ENCODE data around the gene VARS1.
"Not testable (repeated sequence)": the region's sequence is repeated elsewhere in the genome, so short reads cannot be mapped to it uniquely, and the experiment has no call there.

Gene VARS1

GRCh38 chr6:31819871-31820299 lies 24.3 kb upstream of the VARS1 start:
- H3K9ac ChIP-seq (ENCODE audit: low read length) = no peak overlapping the region
- no peak overlapping the region for H3K4me3 ChIP-seq (ENCODE audit: low read length)
- H3K9me3 ChIP-seq (ENCODE audit: control insufficient read depth, low read length) = no peaks in the 10 kb centered on the region
- no peaks in the 10 kb centered on the region for H3K27me3 ChIP-seq (ENCODE audit: control insufficient read depth, insufficient read depth, low read length)
- peaks cover 47% of the 10 kb centered on the region for H3K4me1 ChIP-seq (ENCODE audit: control insufficient read depth, insufficient read depth, low read length)
- no peaks in the 10 kb centered on the region for H3K36me3 ChIP-seq (ENCODE audit: control insufficient read depth, insufficient read depth, low read length)

DNA sequence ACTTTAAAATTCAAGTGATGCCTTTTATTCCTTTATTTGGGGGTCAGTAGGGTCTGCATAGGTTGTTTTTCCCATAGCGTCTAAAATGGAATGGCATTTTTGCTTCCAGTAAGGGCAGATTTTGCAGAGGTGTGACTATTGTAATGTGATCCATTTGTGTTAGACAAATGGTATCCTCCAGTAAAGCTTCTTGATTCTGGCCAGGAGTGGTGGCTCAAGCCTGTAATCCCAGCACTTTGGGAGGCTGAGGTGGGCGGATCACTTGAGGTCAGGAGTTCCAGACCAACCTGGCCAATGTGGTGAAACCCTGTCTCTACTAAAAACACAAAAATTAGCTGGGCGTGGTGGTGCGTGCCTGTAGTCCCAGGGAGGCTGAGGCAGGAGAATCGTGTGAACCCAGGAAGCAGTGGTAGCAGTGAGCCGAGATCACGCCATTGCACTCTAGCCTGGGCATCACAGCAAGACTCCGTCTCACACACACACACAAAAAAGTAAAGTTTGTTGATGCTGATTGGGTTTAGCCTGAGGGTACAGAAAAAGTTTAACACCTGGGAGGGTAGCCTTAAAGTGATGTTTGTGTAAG lies 22.5 kb upstream of the VARS1 start:
- H3K4me1 ChIP-seq (ENCODE audit: control insufficient read depth, insufficient read depth, low read length) = peaks cover 48% of the 10 kb centered on the region
- not testable (repeated sequence) for H3K9me3 ChIP-seq (ENCODE audit: control insufficient read depth, low read length); H3K36me3 ChIP-seq (ENCODE audit: control insufficient read depth, insufficient read depth, low read length); H3K27me3 ChIP-seq (ENCODE audit: control insufficient read depth, insufficient read depth, low read length)
- H3K4me3 ChIP-seq (ENCODE audit: low read length) = peak overlapping the region; percentile 71
- peak overlapping the region; percentile 52 for H3K9ac ChIP-seq (ENCODE audit: low read length)

GRCh38 chr6:31817133-31817928 lies 21.8 kb upstream of the VARS1 start:
- H3K4me1 ChIP-seq (ENCODE audit: control insufficient read depth, insufficient read depth, low read length) = peaks cover 41% of the 10 kb centered on the region
- H3K4me3 ChIP-seq (ENCODE audit: low read length) = peak overlapping the region; percentile 71
- H3K9ac ChIP-seq (ENCODE audit: low read length) = peak overlapping the region; percentile 52

DNA sequence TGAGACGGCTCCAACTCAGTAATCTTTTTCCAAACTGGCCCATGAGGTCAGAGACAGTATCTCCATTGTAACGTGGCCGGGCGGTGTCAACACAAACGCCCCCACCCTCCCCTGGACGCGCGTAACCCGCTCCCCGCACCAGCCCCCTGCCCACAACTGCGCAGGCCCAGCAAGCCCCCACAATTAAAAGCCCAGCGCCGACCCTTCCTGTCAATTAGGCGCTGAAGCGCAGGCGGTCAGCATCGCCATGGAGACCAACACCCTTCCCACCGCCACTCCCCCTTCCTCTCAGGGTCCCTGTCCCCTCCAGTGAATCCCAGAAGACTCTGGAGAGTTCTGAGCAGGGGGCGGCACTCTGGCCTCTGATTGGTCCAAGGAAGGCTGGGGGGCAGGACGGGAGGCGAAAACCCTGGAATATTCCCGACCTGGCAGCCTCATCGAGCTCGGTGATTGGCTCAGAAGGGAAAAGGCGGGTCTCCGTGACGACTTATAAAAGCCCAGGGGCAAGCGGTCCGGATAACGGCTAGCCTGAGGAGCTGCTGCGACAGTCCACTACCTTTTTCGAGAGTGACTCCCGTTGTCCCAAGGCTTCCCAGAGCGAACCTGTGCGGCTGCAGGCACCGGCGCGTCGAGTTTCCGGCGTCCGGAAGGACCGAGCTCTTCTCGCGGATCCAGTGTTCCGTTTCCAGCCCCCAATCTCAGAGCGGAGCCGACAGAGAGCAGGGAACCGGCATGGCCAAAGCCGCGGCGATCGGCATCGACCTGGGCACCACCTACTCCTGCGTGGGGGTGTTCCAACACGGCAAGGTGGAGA lies 19.7 kb upstream of the VARS1 start, which contains the start of the genes HSPA1A and HSPA1L:
Gene HSPA1A, plus strand, starts transcription at position 519 of the 814 bp plus-strand sequence. Its CDS starts 214 bp downstream, at position 733.
Gene HSPA1L, minus strand, starts transcription at position 259 of the 814 bp plus-strand sequence. CDS start 3,311 bp downstream, outside the sequence.
- Histone ChIP-seq H3K9me3 (ENCODE audit: control insufficient read depth, low read length) (no peaks in the 10 kb centered on the region), H3K4me3 (ENCODE audit: low read length) (peak within 1 kb of the TSS; percentile 60), H3K36me3 (ENCODE audit: control insufficient read depth, insufficient read depth, low read length) (no peaks in the 10 kb centered on the region), H3K9ac (ENCODE audit: low read length) (peak within 1 kb of the TSS; percentile 81), H3K27me3 (ENCODE audit: control insufficient read depth, insufficient read depth, low read length) (no peaks in the 10 kb centered on the region), H3K4me1 (ENCODE audit: control insufficient read depth, insufficient read depth, low read length) (peaks cover 28% of the 10 kb centered on the region)

More at GRCh38 chr6:31817133-31817928, 21.8 kb upstream of the VARS1 start:
- H3K36me3 ChIP-seq (ENCODE audit: control insufficient read depth, insufficient read depth, low read length); H3K9me3 ChIP-seq (ENCODE audit: control insufficient read depth, low read length); H3K27me3 ChIP-seq (ENCODE audit: control insufficient read depth, insufficient read depth, low read length): not testable (repeated sequence)

DNA sequence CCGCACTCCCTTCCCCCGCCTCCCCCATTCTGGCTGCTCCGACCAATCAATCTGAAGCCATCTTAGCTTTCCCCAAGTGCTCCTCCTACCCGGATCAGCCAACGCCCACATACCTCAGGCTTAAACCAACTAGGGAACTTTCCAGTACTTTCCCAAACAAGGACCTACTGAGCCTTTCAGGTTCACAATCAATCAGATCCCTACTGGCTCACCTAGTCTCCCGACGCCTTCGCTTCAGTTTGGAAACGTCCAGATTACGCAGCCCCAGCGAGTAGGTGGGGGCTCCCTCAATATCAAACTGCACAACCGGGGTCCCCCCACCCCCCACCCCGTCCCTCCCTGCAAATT lies 19.1 kb upstream of the VARS1 start:
- Histone ChIP-seq H3K9ac (ENCODE audit: low read length) (peak overlapping the region; percentile 81), H3K27me3 (ENCODE audit: control insufficient read depth, insufficient read depth, low read length) (no peaks in the 10 kb centered on the region), H3K4me1 (ENCODE audit: control insufficient read depth, insufficient read depth, low read length) (peaks cover 28% of the 10 kb centered on the region), H3K4me3 (ENCODE audit: low read length) (peak overlapping the region; percentile 60), H3K9me3 (ENCODE audit: control insufficient read depth, low read length) (no peaks in the 10 kb centered on the region), H3K36me3 (ENCODE audit: control insufficient read depth, insufficient read depth, low read length) (no peaks in the 10 kb centered on the region)

DNA sequence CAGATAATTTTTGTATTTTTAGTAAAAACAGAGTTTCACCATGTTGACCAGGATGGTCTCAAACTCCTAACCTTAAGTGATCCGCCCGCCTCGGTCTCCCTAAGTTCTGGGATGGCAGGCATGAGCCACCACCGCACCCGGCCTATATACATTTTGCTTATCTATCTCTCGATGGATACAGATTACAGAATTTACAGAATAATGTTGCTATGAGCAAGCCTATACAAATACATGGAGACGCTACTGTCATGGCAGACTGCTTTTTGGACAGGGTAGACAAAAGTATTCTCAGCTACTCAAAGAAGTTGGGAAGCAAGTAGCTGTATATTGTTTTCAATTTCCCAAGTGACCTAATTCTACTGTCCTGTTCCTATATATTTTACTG lies 17.9 kb upstream of the VARS1 start:
- Histone ChIP-seq H3K4me1 (ENCODE audit: control insufficient read depth, insufficient read depth, low read length) (peaks cover 17% of the 10 kb centered on the region), H3K9me3 (ENCODE audit: control insufficient read depth, low read length) (no peaks in the 10 kb centered on the region), H3K27me3 (ENCODE audit: control insufficient read depth, insufficient read depth, low read length) (no peaks in the 10 kb centered on the region), H3K4me3 (ENCODE audit: low read length) (peak overlapping the region; percentile 3), H3K9ac (ENCODE audit: low read length) (peak overlapping the region; percentile 74), H3K36me3 (ENCODE audit: control insufficient read depth, insufficient read depth, low read length) (no peaks in the 10 kb centered on the region)

DNA sequence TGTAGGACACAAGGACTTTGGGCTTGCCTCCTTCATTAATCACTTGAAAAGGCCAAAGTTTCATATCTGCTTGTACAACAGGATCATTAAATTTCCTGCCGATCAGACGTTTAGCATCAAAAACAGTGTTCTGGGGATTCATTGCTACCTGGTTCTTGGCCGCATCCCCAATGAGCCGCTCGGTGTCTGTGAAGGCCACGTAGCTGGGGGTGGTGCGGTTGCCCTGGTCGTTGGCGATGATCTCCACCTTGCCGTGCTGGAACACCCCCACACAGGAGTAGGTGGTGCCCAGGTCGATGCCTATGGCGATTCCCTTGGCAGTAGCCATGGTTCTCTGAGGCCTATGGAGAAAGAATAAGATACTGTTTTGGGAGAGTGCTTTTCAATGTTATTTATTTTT lies 16.1 kb upstream of the VARS1 start:
- Histone ChIP-seq H3K4me1 (ENCODE audit: control insufficient read depth, insufficient read depth, low read length) (peaks cover 15% of the 10 kb centered on the region), H3K9me3 (ENCODE audit: control insufficient read depth, low read length) (no peaks in the 10 kb centered on the region), H3K9ac (ENCODE audit: low read length) (no peak overlapping the region), H3K36me3 (ENCODE audit: control insufficient read depth, insufficient read depth, low read length) (no peaks in the 10 kb centered on the region), H3K27me3 (ENCODE audit: control insufficient read depth, insufficient read depth, low read length) (no peaks in the 10 kb centered on the region), H3K4me3 (ENCODE audit: low read length) (no peak overlapping the region)

DNA sequence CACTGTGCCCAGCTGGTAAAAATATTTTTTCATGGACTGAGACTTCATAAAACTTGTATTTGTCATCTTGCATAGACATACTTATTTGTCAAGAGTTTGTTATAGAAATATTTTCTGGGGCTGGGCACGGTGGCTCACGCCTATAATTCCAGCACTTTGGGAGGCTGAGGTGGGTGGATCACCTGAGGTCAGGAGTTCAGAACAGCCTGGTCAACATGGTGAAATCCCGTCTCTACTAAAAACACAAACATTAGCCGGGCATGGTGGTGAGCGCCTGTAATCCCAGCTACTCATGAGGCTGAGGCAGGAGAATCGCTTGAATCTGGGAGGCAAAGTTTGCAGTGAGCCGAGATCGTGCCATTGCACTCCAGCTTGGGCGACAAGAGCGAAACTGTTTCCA lies 13.0 kb upstream of the VARS1 start:
- not testable (repeated sequence) for H3K4me3 ChIP-seq (ENCODE audit: low read length); H3K27me3 ChIP-seq (ENCODE audit: control insufficient read depth, insufficient read depth, low read length); H3K36me3 ChIP-seq (ENCODE audit: control insufficient read depth, insufficient read depth, low read length); H3K9ac ChIP-seq (ENCODE audit: low read length); H3K9me3 ChIP-seq (ENCODE audit: control insufficient read depth, low read length)
- H3K4me1 ChIP-seq (ENCODE audit: control insufficient read depth, insufficient read depth, low read length) = peaks cover 19% of the 10 kb centered on the region

- Histone ChIP-seq H3K4me3 (ENCODE audit: low read length) (peak within 1 kb of the TSS; percentile 37), H3K9me3 (ENCODE audit: control insufficient read depth, low read length) (no peaks in the 10 kb centered on the region), H3K9ac (ENCODE audit: low read length) (peak within 1 kb of the TSS; percentile 78), H3K27me3 (ENCODE audit: control insufficient read depth, insufficient read depth, low read length) (no peaks in the 10 kb centered on the region), H3K4me1 (ENCODE audit: control insufficient read depth, insufficient read depth, low read length) (peaks cover 14% of the 10 kb centered on the region), H3K36me3 (ENCODE audit: control insufficient read depth, insufficient read depth, low read length) (no peaks in the 10 kb centered on the region)
Observed at GRCh38 chr6:31806470-31807272, 11.1 kb upstream of the VARS1 start, which contains the start of gene LSM2. Gene LSM2, minus strand, starts transcription at chr6:31806966. Its CDS starts 209 bp downstream, at chr6:31806757.

DNA sequence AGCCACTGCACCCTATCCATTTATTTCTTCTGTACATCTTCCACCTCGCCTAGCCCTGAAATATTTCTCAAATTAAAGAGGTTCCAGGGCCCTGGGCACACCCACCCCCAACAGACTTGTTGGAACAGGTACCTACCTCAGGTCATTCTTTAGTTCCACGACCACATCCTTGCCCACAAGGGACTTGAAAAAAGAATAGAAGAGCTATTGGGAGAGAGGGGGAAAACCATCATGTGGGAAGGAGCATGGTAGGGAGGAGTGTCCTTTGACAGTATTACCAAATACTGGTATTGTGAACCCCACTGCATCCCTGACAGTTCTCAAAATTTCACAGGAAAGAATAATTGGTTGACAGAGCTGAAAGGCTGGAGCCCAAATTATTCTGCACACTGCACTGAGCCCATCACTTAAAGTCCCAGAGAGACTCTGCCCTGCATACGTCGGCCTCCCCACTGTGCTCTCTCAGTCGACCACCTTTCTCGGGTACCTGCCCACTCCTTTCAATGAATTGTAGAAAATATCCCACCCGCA lies 10.5 kb upstream of the VARS1 start:
- Histone ChIP-seq H3K9ac (ENCODE audit: low read length) (peak overlapping the region; percentile 78), H3K27me3 (ENCODE audit: control insufficient read depth, insufficient read depth, low read length) (no peaks in the 10 kb centered on the region), H3K36me3 (ENCODE audit: control insufficient read depth, insufficient read depth, low read length) (no peaks in the 10 kb centered on the region), H3K4me1 (ENCODE audit: control insufficient read depth, insufficient read depth, low read length) (peaks cover 14% of the 10 kb centered on the region), H3K9me3 (ENCODE audit: control insufficient read depth, low read length) (no peaks in the 10 kb centered on the region), H3K4me3 (ENCODE audit: low read length) (peak overlapping the region; percentile 37)

Measured in mucosa of stomach (tissue), 1 donor.